HG02981 (cell line): ENCODE data around the gene SH3RF1.
"Not testable (repeated sequence)": the region's sequence is repeated elsewhere in the genome, so short reads cannot be mapped to it uniquely, and the experiment has no call there.

Experiments used
- ATAC-seq: cut with Tn5 transposase; IDR thresholded peaks from one replicate; pipeline ENCODE4 v1.9.1; 2021; ENCODE audit warnings: mild to moderate bottlenecking, moderate library complexity; ENCODE audit not compliant: unreplicated experiment

Gene SH3RF1

DNA sequence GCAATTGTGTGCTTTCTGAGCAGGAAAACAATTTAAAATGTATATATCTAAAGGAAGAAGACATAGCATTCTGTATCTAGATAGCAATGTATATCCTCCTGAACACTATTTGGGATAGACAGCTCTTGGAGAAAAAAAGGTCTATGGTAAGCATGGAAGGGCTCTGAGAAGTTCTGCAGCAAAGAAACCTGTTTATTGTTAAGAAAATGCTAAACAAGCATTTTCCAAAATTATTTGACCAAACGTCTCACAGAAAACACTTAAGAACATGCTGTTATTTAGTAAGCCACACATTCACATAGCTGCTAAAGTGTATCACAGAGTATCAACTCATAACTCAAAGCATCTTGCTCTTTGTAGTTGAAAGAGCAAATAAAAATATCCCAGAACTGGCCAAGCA lies 67.9 kb downstream of the SH3RF1 start:
- no peak for ATAC-seq

GRCh38 chr4:169202145-169202699 lies 68.5 kb downstream of the SH3RF1 start:
- ATAC-seq: no peak

GRCh38 chr4:169201222-169202144 lies 69.3 kb downstream of the SH3RF1 start:
- ATAC-seq: no peak

GRCh38 chr4:169200361-169201030 lies 70.3 kb downstream of the SH3RF1 start:
- no peak for ATAC-seq

GRCh38 chr4:169199184-169199583 lies 71.6 kb downstream of the SH3RF1 start:
- ATAC-seq: no peak

GRCh38 chr4:169198167-169198566 lies 72.6 kb downstream of the SH3RF1 start:
- no peak for ATAC-seq

DNA sequence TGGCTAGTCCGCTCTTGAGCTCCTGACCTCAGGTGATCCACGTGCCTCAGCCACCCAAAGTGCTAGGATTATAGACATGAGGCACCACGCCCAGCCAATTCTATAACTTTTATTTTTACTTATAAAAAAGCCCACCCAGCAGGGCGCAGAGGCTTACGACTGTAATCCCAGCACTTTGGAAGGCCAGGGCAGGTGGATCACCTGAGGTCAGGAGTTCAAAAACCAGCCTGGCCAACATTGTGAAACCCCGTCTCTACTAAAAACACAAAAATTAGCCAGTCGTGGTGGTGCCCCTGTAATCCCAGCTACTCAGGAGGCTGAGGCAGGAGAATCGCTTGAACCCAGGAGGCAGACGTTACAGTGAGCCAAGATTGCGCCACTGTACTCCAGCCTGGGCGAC lies 73.5 kb downstream of the SH3RF1 start:
- ATAC-seq: not testable (repeated sequence)

DNA sequence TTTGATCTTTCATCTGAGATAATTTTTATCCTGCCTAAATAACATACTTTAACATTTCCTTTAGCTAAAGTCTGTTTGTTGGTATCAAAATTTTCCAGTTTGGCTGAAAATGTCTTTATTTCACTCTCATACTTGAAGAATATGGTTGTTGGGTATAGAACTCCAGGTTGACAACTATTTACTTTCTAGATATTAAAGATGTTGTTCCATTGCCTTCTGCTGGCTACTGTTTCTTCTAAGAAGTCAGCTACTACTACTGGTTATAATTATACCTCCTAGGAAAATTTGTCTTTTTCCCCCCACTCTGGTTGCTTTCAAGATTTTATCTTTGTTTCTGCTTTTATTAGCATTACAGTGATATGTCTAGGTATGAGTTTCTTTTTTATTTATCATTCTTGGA lies 75.7 kb downstream of the SH3RF1 start:
- no peak for ATAC-seq

- ATAC-seq: not testable (repeated sequence)
These were observed 80.8 kb downstream of the SH3RF1 start for GRCh38 chr4:169189968-169190367.

GRCh38 chr4:169189372-169189771 lies 81.4 kb downstream of the SH3RF1 start:
- ATAC-seq: peak; percentile 94

GRCh38 chr4:169188204-169188603 lies 82.6 kb downstream of the SH3RF1 start:
- no peak for ATAC-seq

DNA sequence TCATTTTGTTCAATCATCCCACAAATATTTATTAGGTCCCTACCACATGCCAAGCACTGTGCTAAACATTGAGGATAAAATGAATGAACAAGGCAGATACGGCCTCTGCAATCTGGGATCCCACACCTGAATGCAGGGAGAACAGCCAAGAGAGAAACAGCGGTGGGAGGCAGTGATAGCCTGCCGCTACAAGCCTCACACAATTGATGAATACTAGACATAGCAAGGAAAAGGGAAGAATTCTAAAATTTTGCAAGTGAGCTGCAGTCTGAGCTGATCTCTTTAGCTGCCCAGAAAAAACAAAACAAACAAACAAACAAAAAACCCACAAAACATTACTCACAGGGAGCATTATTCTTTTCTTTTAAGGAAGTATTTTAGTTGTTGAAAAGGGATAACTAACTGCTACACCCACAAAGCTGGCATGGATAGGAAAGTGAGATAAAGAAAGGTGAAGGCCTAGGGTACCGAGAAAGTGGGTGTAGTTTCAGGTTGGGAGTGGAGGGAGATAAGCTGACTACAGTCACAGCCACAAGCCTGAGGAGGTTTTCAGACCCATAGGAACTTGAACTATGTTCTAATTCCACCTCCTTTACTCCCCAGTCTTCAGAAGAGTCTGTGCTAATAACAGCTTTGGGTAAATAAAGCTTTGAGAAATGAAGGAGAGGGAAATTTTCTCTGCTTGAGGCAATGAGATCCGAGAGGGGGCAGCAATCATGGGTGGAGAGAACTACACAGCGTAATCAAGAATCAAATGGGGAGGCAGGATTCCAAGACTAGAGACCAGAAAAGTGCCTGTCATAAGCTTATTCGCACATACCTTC lies 85.4 kb downstream of the SH3RF1 start:
- no peak for ATAC-seq

GRCh38 chr4:169184686-169185085 lies 86.1 kb downstream of the SH3RF1 start:
- ATAC-seq: no peak

DNA sequence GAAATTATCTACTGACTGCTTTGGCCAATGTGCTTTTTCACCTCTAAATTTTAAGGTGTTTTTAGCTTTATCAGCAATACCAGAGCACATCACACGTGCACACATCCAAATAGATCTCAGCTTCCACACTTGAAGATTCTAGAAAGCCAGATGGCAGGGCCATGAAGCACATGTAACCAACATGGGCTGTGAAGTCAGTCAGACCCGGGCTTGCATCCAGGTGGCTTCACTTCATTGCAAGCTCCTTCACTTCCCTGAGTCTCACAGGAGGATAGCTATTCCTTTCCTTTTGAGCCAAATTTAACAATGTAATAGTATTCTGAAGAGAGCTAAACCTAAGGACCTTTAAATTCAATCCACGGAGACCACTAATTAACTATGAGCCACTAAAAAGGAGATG lies 86.5 kb downstream of the SH3RF1 start:
- no peak for ATAC-seq

GRCh38 chr4:169183581-169183980 lies 87.2 kb downstream of the SH3RF1 start:
- ATAC-seq: no peak

- ATAC-seq: no peak
These were observed 90.9 kb downstream of the SH3RF1 start for GRCh38 chr4:169179609-169180521.

GRCh38 chr4:169178092-169178491 lies 92.7 kb downstream of the SH3RF1 start:
- ATAC-seq: not testable (repeated sequence)

DNA sequence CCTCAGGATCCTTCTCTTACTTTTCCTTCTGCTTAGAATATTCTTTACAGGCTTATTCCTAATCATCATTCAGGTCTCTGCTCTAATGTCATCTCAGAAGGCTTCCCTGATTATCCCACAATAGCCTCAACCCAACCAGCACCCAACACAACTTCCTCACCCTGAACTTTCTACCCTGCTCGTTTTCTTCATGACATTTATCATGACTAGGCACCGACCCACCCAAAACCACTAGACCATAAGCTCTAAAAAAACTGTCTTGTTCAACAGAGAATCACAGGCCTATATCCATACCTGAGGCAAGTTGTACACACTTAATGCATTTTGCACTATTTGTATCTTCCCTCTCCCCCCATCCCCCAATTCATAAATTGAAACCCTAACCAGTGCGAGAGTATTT lies 95.3 kb downstream of the SH3RF1 start:
- ATAC-seq: no peak

- no peak for ATAC-seq
These were observed 95.7 kb downstream of the SH3RF1 start for GRCh38 chr4:169175035-169175434.

DNA sequence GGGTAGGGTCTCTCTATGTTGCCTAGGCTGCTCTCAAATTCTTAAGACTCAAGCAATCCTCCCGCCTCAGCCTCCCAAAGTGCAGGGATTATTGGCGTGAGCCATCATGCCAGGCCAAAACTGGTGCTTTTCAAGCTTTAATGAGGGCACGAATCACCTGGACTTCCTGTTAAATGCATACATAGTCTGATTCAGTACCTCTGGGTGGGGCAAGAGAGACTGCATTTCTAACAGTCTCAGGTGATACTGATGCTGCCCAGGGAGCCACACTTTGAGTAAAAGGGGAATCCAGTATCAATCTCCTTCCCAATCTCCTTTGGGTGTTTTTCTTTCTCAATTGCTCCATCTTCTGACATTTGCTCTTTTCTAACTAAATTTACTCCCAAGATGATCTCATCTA lies 96.5 kb downstream of the SH3RF1 start:
- ATAC-seq: no peak
